Caco-2 (cell line): ENCODE data around the gene G6PC3. TPM values are rescaled to one million over a fixed set of nuclear protein-coding genes. Genes with fewer than 3 reads are reported as not detected.

Experiments used
- BruUV-seq: library from RNA; stranded (reverse); fragments of 400-500 nt; replicated peaks from 2 replicates; lab custom pipeline; 2021; lab: Mats Ljungman, UMichigan
- CTCF ChIA-PET: fragments of 300-600 bp; sonication (Branson Sonifier 250); formaldehyde crosslinking; loops from one replicate; lab custom pipeline; 2022; ENCODE audit warnings: antibody characterized with exemption; lab: Charles Lee
- POLR2A ChIA-PET: fragments of 300-600 bp; sonication (Branson Sonifier 250); formaldehyde crosslinking; loops from one replicate; lab custom pipeline; 2022; ENCODE audit warnings: antibody characterized with exemption; lab: Charles Lee
- DNase-seq, 2 experiments: peaks; one replicate each; pipeline versions ENCODE4 v3.0.0 to v3.0.0-alpha.2; 2020 to 2022
- H3K27me3 ChIP-seq: replicated peaks from 2 replicates; pipeline ENCODE4 v1.6.0; 2011; ENCODE audit warnings: low read length; ENCODE audit not compliant: control insufficient read depth, insufficient read depth
- H3K36me3 ChIP-seq: 2 replicates; pipeline ENCODE4 v1.5.1; 2011; ENCODE audit warnings: low read length; ENCODE audit not compliant: control insufficient read depth, insufficient read depth
- H3K4me1 ChIP-seq: fragments of 250-450 bp; sonication (Bioruptor Pico); 2 replicates; pipeline ENCODE4 v1.5.1; 2020; ENCODE audit warnings: mild to moderate bottlenecking
- H3K4me3 ChIP-seq: 2 replicates; pipeline ENCODE4 v1.5.1; 2011; ENCODE audit warnings: low read depth, mild to moderate bottlenecking, control low read depth, low read length
- H3K9me3 ChIP-seq: fragments of 250-450 bp; sonication (Bioruptor Pico); 2 replicates; pipeline ENCODE4 v1.5.1; 2020; ENCODE audit warnings: mild to moderate bottlenecking, moderate library complexity
- H3K27ac Mint-ChIP-seq: one replicate; pipeline ENCODE4 v1.8.0; 2022; ENCODE audit warnings: mixed read lengths; ENCODE audit not compliant: unreplicated experiment
- H3K27me3 Mint-ChIP-seq: one replicate; pipeline ENCODE4 v1.8.0; 2022; ENCODE audit warnings: mixed read lengths; ENCODE audit not compliant: insufficient read depth, unreplicated experiment
- H3K36me3 Mint-ChIP-seq: one replicate; pipeline ENCODE4 v1.8.0; 2022; ENCODE audit warnings: mild to moderate bottlenecking, mixed read lengths; ENCODE audit not compliant: insufficient read depth, unreplicated experiment
- H3K4me1 Mint-ChIP-seq: one replicate; pipeline ENCODE4 v1.8.0; 2022; ENCODE audit warnings: low read depth, mixed read lengths; ENCODE audit not compliant: unreplicated experiment
- H3K4me3 Mint-ChIP-seq: one replicate; pipeline ENCODE4 v1.8.0; 2022; ENCODE audit warnings: mild to moderate bottlenecking, moderate library complexity, mixed read lengths; ENCODE audit not compliant: unreplicated experiment
- H3K9me3 Mint-ChIP-seq: one replicate; pipeline ENCODE4 v1.8.0; 2022; ENCODE audit warnings: mixed read lengths; ENCODE audit not compliant: unreplicated experiment
- intact Hi-C: fragments of 100-400 bp; cut with micrococcal nuclease; formaldehyde crosslinking; loops from one replicate; pipeline ENCODE4 v1.10.0; 2022; ENCODE audit not compliant: unreplicated experiment
- total RNA-seq: library from RNA; stranded (reverse); gene quantifications from 2 replicates; pipeline ENCODE4 v1.2.3, GENCODE V29; 2022
- TF ChIP-seq, protein P1 (sequence below), 2 experiments: fragments of 200-600 bp in 1 of 2; IDR thresholded peaks; 1 replicate in 1 of 2; 2 replicates in 1 of 2; pipeline versions ENCODE4 v1.5.1 to v1.8.0; 2011 to 2022; ENCODE audit warnings: antibody characterized with exemption in 1 of 2, control low read depth in 1 of 2, inconsistent platforms in 1 of 2, low read depth in 1 of 2, low read length in 1 of 2, mild to moderate bottlenecking in 1 of 2, moderate library complexity in 1 of 2; ENCODE audit not compliant: insufficient read depth in 1 of 2, severe bottlenecking in 1 of 2, unreplicated experiment in 1 of 2

G6PC3 gene
- total RNA-seq, 1 experiment from 2014 or later, result 60.1 TPM

DNA sequence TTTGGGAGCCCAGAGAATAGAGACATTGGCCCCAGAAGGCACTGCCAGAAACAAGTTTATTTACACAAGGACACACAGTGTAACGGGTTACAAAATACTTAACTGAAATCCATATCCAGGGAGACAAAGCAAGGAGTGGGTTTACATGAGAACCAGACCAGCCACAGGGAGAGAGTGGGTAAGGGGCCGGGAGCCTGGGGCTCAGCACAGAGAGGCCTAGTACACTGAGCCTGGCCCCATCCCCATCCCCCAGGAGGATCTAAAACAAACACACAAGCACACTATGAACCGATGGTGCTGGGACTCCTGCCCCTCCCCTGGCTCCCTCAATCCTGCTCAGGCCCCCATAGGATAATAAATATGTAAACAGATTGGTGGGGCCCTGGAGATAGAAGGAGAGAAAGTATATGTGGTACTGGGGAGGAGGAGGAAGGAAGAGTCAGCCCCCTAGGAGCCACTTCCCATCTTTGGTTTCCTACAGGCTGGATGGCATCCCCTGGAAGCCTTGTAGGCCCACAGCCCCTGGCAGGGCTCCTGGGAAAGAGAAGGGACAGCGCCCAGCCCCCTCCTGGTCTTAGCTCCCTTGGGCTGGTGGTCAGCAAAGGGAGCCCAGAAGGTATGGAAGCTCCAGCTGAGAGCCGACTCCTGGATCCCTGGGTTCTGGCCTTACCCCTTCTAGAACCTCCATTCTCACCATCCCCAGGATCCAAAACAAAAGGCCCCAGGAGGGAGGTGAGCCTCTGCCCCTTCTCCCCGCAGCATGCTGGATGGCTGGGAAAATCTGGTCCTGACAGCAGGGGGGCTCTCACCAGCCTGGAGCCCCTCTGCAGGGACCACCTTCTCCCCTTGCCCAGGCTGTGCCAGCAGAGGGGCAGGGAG, 6.4 kb downstream of the G6PC3 start:
- TF ChIP-seq, protein P1, sequence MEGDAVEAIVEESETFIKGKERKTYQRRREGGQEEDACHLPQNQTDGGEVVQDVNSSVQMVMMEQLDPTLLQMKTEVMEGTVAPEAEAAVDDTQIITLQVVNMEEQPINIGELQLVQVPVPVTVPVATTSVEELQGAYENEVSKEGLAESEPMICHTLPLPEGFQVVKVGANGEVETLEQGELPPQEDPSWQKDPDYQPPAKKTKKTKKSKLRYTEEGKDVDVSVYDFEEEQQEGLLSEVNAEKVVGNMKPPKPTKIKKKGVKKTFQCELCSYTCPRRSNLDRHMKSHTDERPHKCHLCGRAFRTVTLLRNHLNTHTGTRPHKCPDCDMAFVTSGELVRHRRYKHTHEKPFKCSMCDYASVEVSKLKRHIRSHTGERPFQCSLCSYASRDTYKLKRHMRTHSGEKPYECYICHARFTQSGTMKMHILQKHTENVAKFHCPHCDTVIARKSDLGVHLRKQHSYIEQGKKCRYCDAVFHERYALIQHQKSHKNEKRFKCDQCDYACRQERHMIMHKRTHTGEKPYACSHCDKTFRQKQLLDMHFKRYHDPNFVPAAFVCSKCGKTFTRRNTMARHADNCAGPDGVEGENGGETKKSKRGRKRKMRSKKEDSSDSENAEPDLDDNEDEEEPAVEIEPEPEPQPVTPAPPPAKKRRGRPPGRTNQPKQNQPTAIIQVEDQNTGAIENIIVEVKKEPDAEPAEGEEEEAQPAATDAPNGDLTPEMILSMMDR (IDR thresholded peaks at IDR 0.05; ENCODE audit: insufficient read depth in 1 of 2, low read depth in 1 of 2, low read length in 1 of 2, severe bottlenecking in 1 of 2, unreplicated experiment in 1 of 2), result no peak
- H3K27me3 ChIP-seq, result no peaks in the 10 kb centered on the region
- no TSS peak for BruUV-seq
- no peaks in the 10 kb centered on the region for H3K9me3 ChIP-seq
- peaks cover 4% of the 10 kb centered on the region for H3K4me1 Mint-ChIP-seq
- peaks cover 4% of the 10 kb centered on the region for H3K36me3 ChIP-seq
- no peaks in the 10 kb centered on the region for H3K9me3 Mint-ChIP-seq
- peak overlapping the region; percentile 25 for H3K27ac Mint-ChIP-seq
- H3K4me3 ChIP-seq, result no peak overlapping the region
- DNase-seq, result no peak
- intact Hi-C loops, result no loop called here
- POLR2A ChIA-PET, result no interaction called here
- H3K27me3 Mint-ChIP-seq, result no peaks in the 10 kb centered on the region
- H3K4me1 ChIP-seq, result no peaks in the 10 kb centered on the region
- H3K4me3 Mint-ChIP-seq, result no peak overlapping the region
- H3K36me3 Mint-ChIP-seq, result peaks cover 21% of the 10 kb centered on the region
- CTCF ChIA-PET, result no interaction called here

DNA sequence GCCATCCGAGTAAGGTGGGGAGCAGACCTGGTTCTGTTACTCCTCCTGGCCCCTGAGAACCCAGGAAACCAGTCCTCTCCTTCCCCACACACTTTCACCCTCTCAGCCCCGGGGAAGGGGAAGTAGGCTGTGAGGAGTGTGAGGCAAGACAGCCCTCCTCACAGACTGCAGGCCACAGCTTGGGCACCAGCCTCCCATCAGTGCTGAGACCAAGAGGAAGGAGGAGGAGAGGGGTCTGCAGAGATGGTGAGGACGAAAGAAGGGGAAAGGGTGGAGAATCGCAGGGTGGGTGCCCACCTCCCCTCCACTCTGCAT, 7.0 kb downstream of the G6PC3 start:
- ChIA-PET POLR2A (no interaction called here), CTCF (no interaction called here)
- no peak for DNase-seq
- Histone ChIP-seq H3K36me3 (peaks cover 4% of the 10 kb centered on the region), H3K4me1 (no peaks in the 10 kb centered on the region), H3K9me3 (no peaks in the 10 kb centered on the region), H3K27me3 (no peaks in the 10 kb centered on the region), H3K4me3 (no peak overlapping the region)
- no peak overlapping the region for H3K4me3 Mint-ChIP-seq
- no TSS peak for BruUV-seq
- no peaks in the 10 kb centered on the region for H3K9me3 Mint-ChIP-seq
- no peaks in the 10 kb centered on the region for H3K4me1 Mint-ChIP-seq
- TF ChIP-seq, protein P1 (IDR thresholded peaks at IDR 0.05; ENCODE audit: insufficient read depth in 1 of 2, low read depth in 1 of 2, low read length in 1 of 2, severe bottlenecking in 1 of 2, unreplicated experiment in 1 of 2), result no peak
- peaks cover 21% of the 10 kb centered on the region for H3K36me3 Mint-ChIP-seq
- H3K27ac Mint-ChIP-seq, result peak overlapping the region; percentile 25
- H3K27me3 Mint-ChIP-seq, result no peaks in the 10 kb centered on the region
- intact Hi-C loops, result no loop called here

DNA sequence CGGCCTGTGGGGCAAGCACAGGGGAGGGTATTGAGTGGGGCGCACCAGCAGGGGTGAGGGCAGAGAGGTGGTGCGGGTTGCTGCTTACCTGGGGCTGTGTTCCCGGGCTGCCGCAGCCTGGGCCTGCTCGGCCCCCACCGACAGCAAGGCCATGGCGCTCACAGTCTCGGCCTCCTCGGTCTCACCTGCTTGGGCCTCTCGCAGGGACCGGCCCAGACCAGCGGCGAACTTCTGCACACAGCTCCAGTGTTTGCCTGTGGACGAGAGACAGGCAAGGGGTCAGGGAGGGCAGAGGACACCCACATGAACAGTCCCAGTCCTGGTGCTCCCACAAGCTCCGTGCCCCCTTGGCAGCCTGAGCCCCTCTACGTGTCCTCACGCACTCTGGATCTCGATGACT, 7.9 kb downstream of the G6PC3 start:
- CTCF ChIA-PET, result no interaction called here
- Mint-ChIP-seq H3K36me3 (peaks cover 25% of the 10 kb centered on the region), H3K9me3 (no peaks in the 10 kb centered on the region), H3K27me3 (no peaks in the 10 kb centered on the region), H3K27ac (no peak overlapping the region), H3K4me3 (no peak overlapping the region), H3K4me1 (no peaks in the 10 kb centered on the region)
- no TSS peak for BruUV-seq
- H3K27me3 ChIP-seq, result no peaks in the 10 kb centered on the region
- H3K4me3 ChIP-seq, result no peak overlapping the region
- no peak for DNase-seq
- H3K9me3 ChIP-seq, result no peaks in the 10 kb centered on the region
- POLR2A ChIA-PET, result interaction anchor here (0.6 kb wide), 1 partner anchor 434 kb away, joined by 4 read pairs; no protein-coding TSS in a partner anchor
- TF ChIP-seq, protein P1 (IDR thresholded peaks at IDR 0.05; ENCODE audit: insufficient read depth in 1 of 2, low read depth in 1 of 2, low read length in 1 of 2, severe bottlenecking in 1 of 2, unreplicated experiment in 1 of 2), result no peak
- peaks cover 4% of the 10 kb centered on the region for H3K36me3 ChIP-seq
- intact Hi-C loops, result no loop called here
- no peaks in the 10 kb centered on the region for H3K4me1 ChIP-seq
